Epithelial cell of proximal tubule (primary cell): ENCODE results near the gene CD37. TPM values are rescaled to one million over a fixed set of nuclear protein-coding genes. Genes with fewer than 3 reads are reported as not detected.

Experiments
- DNase-seq: peaks from one replicate; pipeline ENCODE4 v3.0.0-alpha.2; 2011; ENCODE audit warnings: low read depth
- H3K4me3 ChIP-seq: 2 replicates; pipeline ENCODE4 v1.5.1; 2011; ENCODE audit warnings: low read depth, mild to moderate bottlenecking, low read length
- CTCF ChIP-seq: conservative IDR thresholded peaks from 2 replicates; pipeline ENCODE4 v1.5.1; 2012; ENCODE audit warnings: low read depth, mild to moderate bottlenecking, low read length
- total RNA-seq: library from RNA; depleted of rRNA; stranded (reverse); fragments of >200 nt; gene quantifications from 2 replicates; pipeline ENCODE4 v1.2.3, GENCODE V29; 2015

CD37 gene
- total RNA-seq, 1 donor from 2014 or later, result not detected

GRCh38 chr19:49348305-49349189, 13.3 kb downstream of the CD37 start:
- H3K4me3 ChIP-seq, result no peak overlapping the region
- DNase-seq, result no peak
- no peak for TF ChIP-seq CTCF

- H3K4me3 ChIP-seq, result no peak overlapping the region
- no peak for TF ChIP-seq CTCF
- no peak for DNase-seq
These were observed 14.4 kb downstream of the CD37 start for GRCh38 chr19:49349567-49349966.

DNA sequence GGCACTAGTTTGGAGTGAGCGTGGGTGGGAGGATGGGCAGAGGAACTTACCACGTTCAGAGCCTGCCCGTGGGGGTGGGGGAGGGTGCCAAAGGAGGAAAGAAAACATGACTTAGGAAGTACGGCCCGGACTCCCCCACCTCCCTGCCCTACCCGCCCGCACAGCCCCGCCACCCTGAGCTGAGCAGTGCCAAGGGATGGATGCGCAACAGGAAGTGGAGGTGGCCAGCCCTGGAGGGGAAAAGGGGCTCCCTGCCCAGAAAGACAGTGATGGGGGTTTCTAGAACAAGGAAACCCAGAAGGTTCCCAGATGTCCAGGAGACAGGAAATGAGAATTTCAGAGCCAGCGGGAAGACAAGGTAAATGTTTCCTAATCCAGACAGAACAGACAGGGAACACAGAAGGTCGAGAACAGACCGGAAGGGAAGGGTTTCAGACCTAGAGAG, 20.7 kb downstream of the CD37 start:
- TF ChIP-seq CTCF, result no peak
- DNase-seq, result no peak
- H3K4me3 ChIP-seq, result no peak overlapping the region

- DNase-seq, result no peak
- TF ChIP-seq CTCF, result no peak
These were observed 21.2 kb downstream of the CD37 start for GRCh38 chr19:49356382-49356781.

DNA sequence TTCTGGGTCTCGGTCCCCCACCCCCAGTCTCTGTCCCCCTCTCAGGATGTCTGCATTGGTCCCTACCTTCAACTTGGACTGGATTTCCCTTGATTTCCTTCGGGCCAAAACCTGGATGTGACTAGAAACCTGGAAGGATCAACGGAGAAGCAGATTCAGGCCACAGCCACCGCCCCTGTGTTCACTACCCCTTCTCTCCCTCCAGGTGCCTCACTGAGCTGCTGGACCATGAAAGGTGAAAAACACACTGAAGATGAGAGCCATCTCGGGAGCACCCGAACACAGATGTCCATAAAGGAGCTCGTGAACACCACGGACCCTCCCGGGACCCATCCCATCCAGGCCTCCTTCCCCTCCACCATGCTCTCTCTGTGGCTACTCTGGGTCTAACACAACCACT, 22.0 kb downstream of the CD37 start:
- no peak overlapping the region for H3K4me3 ChIP-seq
- TF ChIP-seq CTCF, result no peak
- no peak for DNase-seq

More at GRCh38 chr19:49356382-49356781, 21.2 kb downstream of the CD37 start:
- no peak overlapping the region for H3K4me3 ChIP-seq

DNA sequence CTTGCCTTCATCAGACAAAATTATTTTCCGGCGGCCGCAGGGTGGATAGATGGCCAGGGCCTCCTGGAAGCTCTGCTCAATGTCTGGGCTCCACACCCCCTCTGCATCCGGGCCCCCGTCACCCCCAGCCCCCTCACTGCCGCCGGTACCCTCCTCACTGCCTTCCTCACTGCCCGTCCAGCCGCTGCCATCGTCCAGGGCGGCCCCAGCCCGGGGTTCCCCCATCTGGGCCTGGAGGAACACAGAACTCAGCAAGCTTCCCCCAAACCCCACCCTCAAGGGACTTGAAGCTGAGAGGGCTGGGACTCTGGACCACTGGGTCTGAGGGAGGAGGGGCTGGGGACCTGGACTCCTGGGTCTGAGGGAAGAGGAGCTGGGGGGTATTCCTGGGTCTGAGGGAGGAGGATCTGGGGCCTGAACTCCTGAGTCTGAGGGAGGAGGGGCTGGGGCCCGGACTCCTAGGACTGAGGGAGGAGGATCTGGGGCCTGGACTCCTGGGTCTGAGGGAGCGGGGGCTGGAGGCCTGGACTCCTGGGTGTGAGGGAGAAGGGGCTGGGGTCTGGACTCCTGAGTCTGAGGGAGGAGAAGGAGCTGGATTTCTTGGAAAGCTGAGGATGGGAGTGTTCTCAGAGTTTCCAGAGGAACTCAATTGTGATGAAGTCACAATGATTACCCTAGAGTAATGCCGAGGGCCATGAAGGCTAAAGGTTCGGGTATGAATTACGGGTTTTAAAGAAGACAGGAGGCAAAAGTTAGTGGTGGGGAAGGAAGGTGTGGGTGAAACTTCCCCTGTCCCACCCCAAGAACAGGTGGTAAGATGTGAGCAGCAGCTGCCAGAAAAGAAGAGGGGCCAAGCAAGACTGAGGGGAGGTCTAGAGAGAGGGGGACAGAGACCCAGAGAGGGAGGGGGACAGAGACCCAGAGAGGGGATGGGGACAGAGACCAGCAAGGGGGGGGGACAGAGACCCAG, 24.9 kb downstream of the CD37 start:
- no peak for TF ChIP-seq CTCF
- DNase-seq, result no peak

More for the DNA sequence above, 24.9 kb downstream of the CD37 start:
- H3K4me3 ChIP-seq, result no peak overlapping the region
